GM23338 (cell line): ENCODE data around the gene HGFAC.

Source experiments
- CREB1 ChIP-seq: fragments of 250-450 bp; sonication (Bioruptor Pico); IDR thresholded peaks from 2 replicates; pipeline ENCODE4 v1.5.0; 2020; ENCODE audit warnings: low read depth, mild to moderate bottlenecking, moderate library complexity
- EZH2 ChIP-seq: fragments of 200-600 bp; sonication (generic); IDR thresholded peaks from one replicate; pipeline ENCODE4 v1.8.0; 2017; ENCODE audit warnings: antibody characterized with exemption, mild to moderate bottlenecking, low read depth; ENCODE audit not compliant: unreplicated experiment
- EZH2phosphoT487 ChIP-seq: fragments of 200-600 bp; sonication (generic); IDR thresholded peaks from one replicate; pipeline ENCODE4 v1.8.1; 2018; ENCODE audit warnings: antibody characterized with exemption; ENCODE audit not compliant: unreplicated experiment
- POLR2AphosphoS5 ChIP-seq: IDR thresholded peaks from 2 replicates; pipeline ENCODE4 v1.6.1; 2016; ENCODE audit warnings: antibody characterized with exemption, low read depth
- ZNF114 ChIP-seq: fragments of 250-450 bp; sonication (Bioruptor Pico); IDR thresholded peaks from 2 replicates; pipeline ENCODE4 v1.5.0; 2020; ENCODE audit warnings: mild to moderate bottlenecking, moderate library complexity
- ZNF331 ChIP-seq: fragments of 250-450 bp; sonication (Bioruptor Pico); IDR thresholded peaks from 2 replicates; pipeline ENCODE4 v1.5.0; 2020; ENCODE audit warnings: low read depth, mild to moderate bottlenecking, moderate library complexity
- TF ChIP-seq, protein P1 (sequence below), 2 experiments: fragments of 200-600 bp in 1 of 2; sonication (generic) in 1 of 2; conservative IDR thresholded peaks; 2 replicates each; pipeline versions ENCODE4 v1.5.1 to v1.6.1; 2016 to 2017; ENCODE audit warnings: antibody characterized with exemption in 2 of 2, low read depth in 2 of 2, mild to moderate bottlenecking in 2 of 2, moderate library complexity in 1 of 2
- TF ChIP-seq, protein P2 (sequence below): IDR thresholded peaks from one replicate; pipeline ENCODE4 v1.6.1; 2018; ENCODE audit warnings: antibody characterized with exemption; ENCODE audit not compliant: unreplicated experiment

DNA sequence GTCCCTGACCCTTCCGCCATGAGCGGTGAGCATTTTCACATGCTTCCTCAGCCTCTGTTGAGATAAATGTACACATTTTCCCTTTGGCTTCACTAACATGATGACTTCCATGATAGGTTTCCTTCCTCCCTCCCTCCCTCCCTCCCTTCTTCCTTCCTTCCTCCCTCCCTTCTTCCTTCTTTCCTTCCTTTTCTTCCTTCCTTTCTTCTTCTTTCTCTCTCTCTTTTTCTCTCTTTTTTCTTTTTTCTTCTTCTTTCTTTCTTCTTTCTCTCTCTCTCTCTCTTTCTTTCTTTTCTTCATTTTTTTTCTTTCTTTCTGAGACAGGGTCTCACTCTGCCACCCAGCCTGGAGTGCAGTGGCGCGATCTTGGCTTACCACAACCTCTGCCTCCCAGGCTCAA, 8.9 kb downstream of the HGFAC start:
- TF ChIP-seq, protein P1, sequence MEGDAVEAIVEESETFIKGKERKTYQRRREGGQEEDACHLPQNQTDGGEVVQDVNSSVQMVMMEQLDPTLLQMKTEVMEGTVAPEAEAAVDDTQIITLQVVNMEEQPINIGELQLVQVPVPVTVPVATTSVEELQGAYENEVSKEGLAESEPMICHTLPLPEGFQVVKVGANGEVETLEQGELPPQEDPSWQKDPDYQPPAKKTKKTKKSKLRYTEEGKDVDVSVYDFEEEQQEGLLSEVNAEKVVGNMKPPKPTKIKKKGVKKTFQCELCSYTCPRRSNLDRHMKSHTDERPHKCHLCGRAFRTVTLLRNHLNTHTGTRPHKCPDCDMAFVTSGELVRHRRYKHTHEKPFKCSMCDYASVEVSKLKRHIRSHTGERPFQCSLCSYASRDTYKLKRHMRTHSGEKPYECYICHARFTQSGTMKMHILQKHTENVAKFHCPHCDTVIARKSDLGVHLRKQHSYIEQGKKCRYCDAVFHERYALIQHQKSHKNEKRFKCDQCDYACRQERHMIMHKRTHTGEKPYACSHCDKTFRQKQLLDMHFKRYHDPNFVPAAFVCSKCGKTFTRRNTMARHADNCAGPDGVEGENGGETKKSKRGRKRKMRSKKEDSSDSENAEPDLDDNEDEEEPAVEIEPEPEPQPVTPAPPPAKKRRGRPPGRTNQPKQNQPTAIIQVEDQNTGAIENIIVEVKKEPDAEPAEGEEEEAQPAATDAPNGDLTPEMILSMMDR (conservative IDR thresholded peaks at IDR 0.05; ENCODE audit: low read depth in 2 of 2): no peak
- TF ChIP-seq, protein P2, sequence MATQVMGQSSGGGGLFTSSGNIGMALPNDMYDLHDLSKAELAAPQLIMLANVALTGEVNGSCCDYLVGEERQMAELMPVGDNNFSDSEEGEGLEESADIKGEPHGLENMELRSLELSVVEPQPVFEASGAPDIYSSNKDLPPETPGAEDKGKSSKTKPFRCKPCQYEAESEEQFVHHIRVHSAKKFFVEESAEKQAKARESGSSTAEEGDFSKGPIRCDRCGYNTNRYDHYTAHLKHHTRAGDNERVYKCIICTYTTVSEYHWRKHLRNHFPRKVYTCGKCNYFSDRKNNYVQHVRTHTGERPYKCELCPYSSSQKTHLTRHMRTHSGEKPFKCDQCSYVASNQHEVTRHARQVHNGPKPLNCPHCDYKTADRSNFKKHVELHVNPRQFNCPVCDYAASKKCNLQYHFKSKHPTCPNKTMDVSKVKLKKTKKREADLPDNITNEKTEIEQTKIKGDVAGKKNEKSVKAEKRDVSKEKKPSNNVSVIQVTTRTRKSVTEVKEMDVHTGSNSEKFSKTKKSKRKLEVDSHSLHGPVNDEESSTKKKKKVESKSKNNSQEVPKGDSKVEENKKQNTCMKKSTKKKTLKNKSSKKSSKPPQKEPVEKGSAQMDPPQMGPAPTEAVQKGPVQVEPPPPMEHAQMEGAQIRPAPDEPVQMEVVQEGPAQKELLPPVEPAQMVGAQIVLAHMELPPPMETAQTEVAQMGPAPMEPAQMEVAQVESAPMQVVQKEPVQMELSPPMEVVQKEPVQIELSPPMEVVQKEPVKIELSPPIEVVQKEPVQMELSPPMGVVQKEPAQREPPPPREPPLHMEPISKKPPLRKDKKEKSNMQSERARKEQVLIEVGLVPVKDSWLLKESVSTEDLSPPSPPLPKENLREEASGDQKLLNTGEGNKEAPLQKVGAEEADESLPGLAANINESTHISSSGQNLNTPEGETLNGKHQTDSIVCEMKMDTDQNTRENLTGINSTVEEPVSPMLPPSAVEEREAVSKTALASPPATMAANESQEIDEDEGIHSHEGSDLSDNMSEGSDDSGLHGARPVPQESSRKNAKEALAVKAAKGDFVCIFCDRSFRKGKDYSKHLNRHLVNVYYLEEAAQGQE: no peak
- TF ChIP-seq EZH2 (no peak), ZNF114 (CRISPR knock-in tag) (no peak), POLR2AphosphoS5 (no peak), EZH2phosphoT487 (no peak), ZNF331 (CRISPR knock-in tag) (no peak), CREB1 (CRISPR knock-in tag) (no peak)
